Ovary (tissue), 3 donors: ENCODE results near the gene LMF2.

Experiments used
- EP300 ChIP-seq: sonication (generic); formaldehyde crosslinking; IDR thresholded peaks from one replicate; pipeline ENCODE4 v1.6.1; 2017; ENCODE audit warnings: antibody characterized with exemption
- POLR2A ChIP-seq: fragments of 450-650 bp; IDR thresholded peaks from one replicate; pipeline ENCODE4 v1.6.1; 2017; ENCODE audit warnings: antibody characterized with exemption, mild to moderate bottlenecking, moderate library complexity
- TF ChIP-seq, protein P1 (sequence below), 3 donors: fragments of 450-650 bp in 2 of 3; fragments of 200-600 bp in 1 of 3; IDR thresholded peaks; one replicate each; pipeline versions ENCODE4 v1.5.1 to v1.8.0; 2016 to 2022; ENCODE audit warnings: antibody characterized with exemption in 3 of 3, mild to moderate bottlenecking in 1 of 3
- donor health status: DM: no; HTN: no; CAD: no.

DNA sequence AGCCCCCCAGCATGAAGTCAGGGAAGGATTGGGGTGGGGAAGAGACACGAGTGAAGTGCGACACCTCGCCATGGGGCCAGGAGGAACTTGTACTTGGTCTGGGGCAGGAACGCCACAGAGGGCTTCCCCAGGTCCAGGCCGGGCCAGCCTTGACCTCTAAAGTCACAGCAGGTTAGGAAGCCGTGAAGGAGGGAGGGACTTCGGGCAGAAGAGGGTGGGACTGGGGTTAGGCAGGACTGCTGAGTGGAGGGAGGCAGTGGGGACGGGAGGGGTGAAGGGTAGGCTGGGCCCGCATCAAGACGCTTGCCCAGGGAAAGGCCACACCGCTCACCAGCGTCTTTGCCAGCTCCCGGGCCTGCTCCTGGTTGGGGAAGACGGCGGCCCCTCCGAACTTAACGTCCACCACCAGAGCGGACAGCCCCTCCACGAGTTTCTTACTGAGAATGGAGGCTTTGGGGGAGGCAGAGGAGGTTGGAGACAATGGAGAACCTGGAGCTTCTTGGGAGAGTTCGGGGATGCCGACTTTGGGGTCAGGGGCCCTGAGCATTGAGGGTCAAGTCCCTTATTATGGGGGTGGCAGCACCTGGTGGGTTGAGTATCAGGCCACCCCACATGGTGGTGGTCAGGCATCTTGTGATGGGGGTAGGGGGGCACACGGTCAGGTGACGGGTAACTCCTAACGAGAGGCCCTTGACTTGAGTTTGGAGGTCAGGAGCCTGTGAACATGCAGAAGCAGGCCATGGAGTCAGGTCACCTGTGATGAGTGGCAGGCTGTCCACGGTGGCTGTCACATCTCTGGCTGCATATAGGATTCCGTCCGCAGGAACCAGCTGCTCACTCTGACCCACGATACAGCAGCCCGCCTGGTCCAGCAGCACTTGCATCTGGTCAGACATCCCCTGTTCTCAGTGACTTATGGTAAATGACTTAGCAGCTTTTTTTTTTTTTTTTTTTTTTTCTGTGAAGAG is 19.6 kb upstream of the LMF2 start:
- no peak for TF ChIP-seq EP300
- TF ChIP-seq, protein P1, sequence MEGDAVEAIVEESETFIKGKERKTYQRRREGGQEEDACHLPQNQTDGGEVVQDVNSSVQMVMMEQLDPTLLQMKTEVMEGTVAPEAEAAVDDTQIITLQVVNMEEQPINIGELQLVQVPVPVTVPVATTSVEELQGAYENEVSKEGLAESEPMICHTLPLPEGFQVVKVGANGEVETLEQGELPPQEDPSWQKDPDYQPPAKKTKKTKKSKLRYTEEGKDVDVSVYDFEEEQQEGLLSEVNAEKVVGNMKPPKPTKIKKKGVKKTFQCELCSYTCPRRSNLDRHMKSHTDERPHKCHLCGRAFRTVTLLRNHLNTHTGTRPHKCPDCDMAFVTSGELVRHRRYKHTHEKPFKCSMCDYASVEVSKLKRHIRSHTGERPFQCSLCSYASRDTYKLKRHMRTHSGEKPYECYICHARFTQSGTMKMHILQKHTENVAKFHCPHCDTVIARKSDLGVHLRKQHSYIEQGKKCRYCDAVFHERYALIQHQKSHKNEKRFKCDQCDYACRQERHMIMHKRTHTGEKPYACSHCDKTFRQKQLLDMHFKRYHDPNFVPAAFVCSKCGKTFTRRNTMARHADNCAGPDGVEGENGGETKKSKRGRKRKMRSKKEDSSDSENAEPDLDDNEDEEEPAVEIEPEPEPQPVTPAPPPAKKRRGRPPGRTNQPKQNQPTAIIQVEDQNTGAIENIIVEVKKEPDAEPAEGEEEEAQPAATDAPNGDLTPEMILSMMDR (IDR thresholded peaks at IDR 0.05), result no peak
- no peak for TF ChIP-seq POLR2A
